Measurements from ENCODE around the gene RPS6KL1. TPM values are rescaled to one million over a fixed set of nuclear protein-coding genes. Genes with fewer than 3 reads are reported as not detected.

Gene RPS6KL1
- total RNA-seq, 1 donor from 2014 or later = 248 TPM

DNA sequence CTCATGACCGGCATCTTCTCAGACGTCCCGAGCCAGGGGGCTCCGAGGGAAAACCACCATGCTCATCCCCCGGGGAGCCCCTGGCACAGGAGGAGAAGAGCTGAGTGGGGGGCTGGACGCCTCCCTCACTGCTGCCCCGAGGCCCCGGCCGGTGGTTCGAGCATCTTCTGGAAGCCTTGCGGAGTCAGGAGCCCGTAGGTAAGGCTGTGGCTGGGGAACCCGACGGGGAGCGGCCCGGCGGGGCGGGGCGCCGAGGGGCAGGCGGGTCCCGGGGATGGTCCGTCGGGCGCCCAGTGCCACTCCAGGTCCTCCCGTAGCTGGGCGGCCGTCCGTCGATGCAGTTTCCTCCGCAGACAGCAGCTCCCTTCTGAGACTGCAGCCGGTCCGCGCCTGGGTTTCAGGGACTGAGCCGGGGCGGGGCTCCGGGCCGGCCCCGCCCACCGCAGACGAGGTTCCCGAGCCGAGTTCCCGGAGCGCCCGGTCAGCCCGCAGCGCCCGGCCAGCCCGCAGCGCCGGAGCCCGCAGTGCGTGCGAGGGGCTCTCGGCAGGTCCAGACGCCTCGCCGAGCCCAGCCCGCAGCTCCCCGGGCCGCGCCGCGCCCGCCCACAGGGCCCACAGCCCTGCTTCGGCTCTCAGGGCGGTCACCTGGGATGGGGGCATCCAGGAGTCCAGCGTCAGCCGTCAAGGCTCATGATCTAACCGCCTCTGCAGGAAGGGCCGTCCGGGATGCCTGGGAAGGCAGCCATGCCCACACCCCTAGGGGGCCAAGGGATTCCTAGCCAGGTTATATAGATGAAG is 32.4 kb upstream of the RPS6KL1 start, which contains the start of gene PGF:
TSS of gene PGF (minus strand) at position 369 of the 798 bp plus-strand sequence. CDS start at position 14, 355 bp downstream.
- peak within 1 kb of the TSS; percentile 40 for H3K4me3 Mint-ChIP-seq (ENCODE audit: unreplicated experiment)
- peak; percentile 73 for DNase-seq
- TF ChIP-seq, protein P1, sequence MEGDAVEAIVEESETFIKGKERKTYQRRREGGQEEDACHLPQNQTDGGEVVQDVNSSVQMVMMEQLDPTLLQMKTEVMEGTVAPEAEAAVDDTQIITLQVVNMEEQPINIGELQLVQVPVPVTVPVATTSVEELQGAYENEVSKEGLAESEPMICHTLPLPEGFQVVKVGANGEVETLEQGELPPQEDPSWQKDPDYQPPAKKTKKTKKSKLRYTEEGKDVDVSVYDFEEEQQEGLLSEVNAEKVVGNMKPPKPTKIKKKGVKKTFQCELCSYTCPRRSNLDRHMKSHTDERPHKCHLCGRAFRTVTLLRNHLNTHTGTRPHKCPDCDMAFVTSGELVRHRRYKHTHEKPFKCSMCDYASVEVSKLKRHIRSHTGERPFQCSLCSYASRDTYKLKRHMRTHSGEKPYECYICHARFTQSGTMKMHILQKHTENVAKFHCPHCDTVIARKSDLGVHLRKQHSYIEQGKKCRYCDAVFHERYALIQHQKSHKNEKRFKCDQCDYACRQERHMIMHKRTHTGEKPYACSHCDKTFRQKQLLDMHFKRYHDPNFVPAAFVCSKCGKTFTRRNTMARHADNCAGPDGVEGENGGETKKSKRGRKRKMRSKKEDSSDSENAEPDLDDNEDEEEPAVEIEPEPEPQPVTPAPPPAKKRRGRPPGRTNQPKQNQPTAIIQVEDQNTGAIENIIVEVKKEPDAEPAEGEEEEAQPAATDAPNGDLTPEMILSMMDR (IDR thresholded peaks at IDR 0.05; ENCODE audit: partially characterized antibody, unreplicated experiment) = no peak
- peaks cover 5% of the 10 kb centered on the region for H3K4me1 Mint-ChIP-seq (ENCODE audit: low read depth, unreplicated experiment)
- H3K27ac Mint-ChIP-seq (ENCODE audit: unreplicated experiment) = peak within 1 kb of the TSS; percentile 9
- H3K27me3 Mint-ChIP-seq (ENCODE audit: unreplicated experiment) = no peaks in the 10 kb centered on the region
- no peaks in the 10 kb centered on the region for H3K36me3 Mint-ChIP-seq (ENCODE audit: unreplicated experiment)
- peaks cover 2% of the 10 kb centered on the region for H3K9me3 Mint-ChIP-seq (ENCODE audit: unreplicated experiment)

DNA sequence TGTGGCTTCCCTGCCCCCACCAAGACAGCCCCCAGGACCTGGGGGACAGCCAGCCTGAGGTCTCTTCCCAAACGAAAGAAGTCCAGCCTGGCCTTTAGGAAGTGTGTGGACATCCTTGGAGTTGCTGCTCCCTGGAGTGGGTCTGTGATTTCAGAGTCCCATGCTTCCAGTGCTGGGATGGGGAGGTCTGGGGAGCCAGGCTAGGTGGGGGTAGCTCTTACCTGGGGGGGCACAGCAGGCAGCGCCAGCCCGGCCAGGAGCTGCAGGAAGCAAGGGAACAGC is 31.8 kb upstream of the RPS6KL1 start:
- Mint-ChIP-seq H3K36me3 (ENCODE audit: unreplicated experiment) (no peaks in the 10 kb centered on the region), H3K4me3 (ENCODE audit: unreplicated experiment) (no peak overlapping the region), H3K27me3 (ENCODE audit: unreplicated experiment) (peaks cover 4% of the 10 kb centered on the region), H3K9me3 (ENCODE audit: unreplicated experiment) (peaks cover 4% of the 10 kb centered on the region), H3K4me1 (ENCODE audit: low read depth, unreplicated experiment) (peaks cover 5% of the 10 kb centered on the region), H3K27ac (ENCODE audit: unreplicated experiment) (no peak overlapping the region)
- no peak for DNase-seq
- TF ChIP-seq, protein P1 (IDR thresholded peaks at IDR 0.05; ENCODE audit: partially characterized antibody, unreplicated experiment) = no peak

DNA sequence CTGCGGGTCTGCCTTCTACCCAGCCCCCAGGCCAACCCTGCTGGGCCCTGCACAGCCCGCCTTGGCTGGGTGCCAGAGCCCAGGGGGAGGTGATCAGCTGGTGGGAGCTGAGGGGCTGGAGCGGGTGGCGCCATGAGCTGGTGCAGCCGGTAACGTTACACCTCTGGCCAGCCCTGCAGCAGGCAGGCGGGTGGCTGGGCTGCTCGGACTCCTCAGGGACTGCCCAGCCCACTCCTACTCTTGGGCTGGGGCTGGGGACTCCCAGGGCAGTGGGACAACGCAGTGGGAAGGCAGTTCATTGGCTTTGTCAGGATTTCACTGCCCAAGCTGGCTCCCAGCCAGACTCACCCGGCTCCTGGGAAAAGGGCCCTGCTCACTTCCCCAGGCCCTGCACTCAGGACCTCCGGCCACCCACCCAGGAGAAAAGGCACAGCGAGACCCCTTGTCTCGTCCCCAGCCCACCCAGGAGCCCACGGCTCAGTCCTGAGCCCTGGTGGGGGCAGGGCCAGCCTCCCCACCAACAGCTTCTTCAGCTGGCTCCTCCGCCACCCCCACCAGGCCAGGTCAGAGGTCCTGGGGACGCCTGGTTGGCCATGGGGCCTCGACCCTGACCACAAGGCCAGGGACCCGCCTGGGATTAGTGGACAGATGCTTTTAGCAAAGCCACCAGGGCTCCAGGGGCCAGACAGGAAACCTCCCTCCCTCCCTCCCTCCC is 31.3 kb upstream of the RPS6KL1 start:
- Mint-ChIP-seq H3K9me3 (ENCODE audit: unreplicated experiment) (peaks cover 4% of the 10 kb centered on the region), H3K4me3 (ENCODE audit: unreplicated experiment) (no peak overlapping the region), H3K36me3 (ENCODE audit: unreplicated experiment) (no peaks in the 10 kb centered on the region), H3K27ac (ENCODE audit: unreplicated experiment) (no peak overlapping the region), H3K4me1 (ENCODE audit: low read depth, unreplicated experiment) (peaks cover 5% of the 10 kb centered on the region), H3K27me3 (ENCODE audit: unreplicated experiment) (peaks cover 6% of the 10 kb centered on the region)
- TF ChIP-seq, protein P1 (IDR thresholded peaks at IDR 0.05; ENCODE audit: partially characterized antibody, unreplicated experiment) = no peak
- DNase-seq = peak; percentile 54

DNA sequence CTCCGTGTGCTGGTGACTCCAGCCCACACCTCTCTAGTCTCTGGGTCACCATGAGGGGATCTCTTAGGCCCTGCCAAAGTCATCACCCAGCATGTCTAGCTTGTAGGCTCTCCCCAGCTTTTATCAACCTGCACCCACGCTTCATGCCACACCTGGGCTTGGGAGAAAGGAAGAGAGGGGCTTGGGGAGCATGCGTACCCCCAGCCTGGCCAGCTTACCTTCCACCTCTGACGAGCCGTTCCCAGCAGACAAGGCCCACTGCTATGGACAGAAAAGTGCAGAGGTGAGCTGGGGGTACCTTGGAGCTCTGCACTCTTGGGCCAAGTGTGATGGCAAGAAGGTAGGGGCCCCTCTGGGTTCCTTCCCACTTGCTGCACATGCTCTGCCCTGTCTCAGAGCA is 30.6 kb upstream of the RPS6KL1 start:
- H3K27me3 Mint-ChIP-seq (ENCODE audit: unreplicated experiment) = peaks cover 6% of the 10 kb centered on the region
- H3K4me1 Mint-ChIP-seq (ENCODE audit: low read depth, unreplicated experiment) = peaks cover 5% of the 10 kb centered on the region
- DNase-seq = no peak
- H3K4me3 Mint-ChIP-seq (ENCODE audit: unreplicated experiment) = no peak overlapping the region
- TF ChIP-seq, protein P1 (IDR thresholded peaks at IDR 0.05; ENCODE audit: partially characterized antibody, unreplicated experiment) = no peak
- no peak overlapping the region for H3K27ac Mint-ChIP-seq (ENCODE audit: unreplicated experiment)
- no peaks in the 10 kb centered on the region for H3K36me3 Mint-ChIP-seq (ENCODE audit: unreplicated experiment)
- H3K9me3 Mint-ChIP-seq (ENCODE audit: unreplicated experiment) = peaks cover 4% of the 10 kb centered on the region

Measured in glutamatergic neuron (in vitro differentiated cells).